Tibial artery (tissue), 4 donors: Measurements from ENCODE around the gene SREBF1.

ENCODE experiments used
- DNase-seq, 2 donors: peaks; one replicate each; pipeline ENCODE4 v3.0.0-alpha.2; 2019
- H3K27ac ChIP-seq, 2 donors: fragments of 200-600 bp; sonication (generic) in 1 of 2; 1 replicate in 1 of 2; 2 replicates in 1 of 2; pipeline ENCODE4 v1.5.1; 2018 to 2019; ENCODE audit warnings: mild to moderate bottlenecking in 1 of 2
- H3K27me3 ChIP-seq, 2 donors: fragments of 200-600 bp; sonication (generic) in 1 of 2; one replicate each; pipeline versions ENCODE4 v1.5.1 to v1.6.0; 2016 to 2019
- H3K36me3 ChIP-seq, 3 donors: fragments of 200-600 bp; sonication (generic) in 2 of 3; one replicate each; pipeline ENCODE4 v1.5.1; 2016 to 2019; ENCODE audit warnings: mild to moderate bottlenecking in 2 of 3
- H3K4me1 ChIP-seq, 4 donors: fragments of 200-600 bp; sonication (generic) in 2 of 4; 1 replicate in 3 of 4; 2 replicates in 1 of 4; pipeline ENCODE4 v1.5.1; 2016 to 2019
- H3K4me3 ChIP-seq, 2 donors: fragments of 200-600 bp; sonication (generic) in 1 of 2; 1 replicate in 1 of 2; 2 replicates in 1 of 2; pipeline ENCODE4 v1.5.1; 2018 to 2019; ENCODE audit warnings: mild to moderate bottlenecking in 2 of 2
- H3K9me3 ChIP-seq, 3 donors: fragments of 200-600 bp; sonication (generic) in 1 of 3; one replicate each; pipeline ENCODE4 v1.5.1; 2016 to 2019
- CTCF ChIP-seq, 2 experiments: fragments of 200-600 bp in 1 of 2; fragments of 450-650 bp in 1 of 2; IDR thresholded peaks; one replicate each; pipeline ENCODE4 v1.5.1; 2017 to 2019; ENCODE audit warnings: antibody characterized with exemption in 2 of 2, mild to moderate bottlenecking in 1 of 2, moderate library complexity in 1 of 2
- intact Hi-C: fragments of 100-400 bp; cut with DNase I; formaldehyde crosslinking; loops from one replicate; pipeline ENCODE4 v1.15.0; 2023; ENCODE audit warnings: low total_unique reads

SREBF1 gene

GRCh38 chr17:17873450-17873991 lies 36.7 kb upstream of the SREBF1 start:
- H3K4me1 ChIP-seq: peaks cover 0 to 63% (median 43%) of the 10 kb centered on the region in 4 donors
- no peaks in the 10 kb centered on the region for H3K27me3 ChIP-seq
- no peak for DNase-seq
- no peak overlapping the region for H3K4me3 ChIP-seq
- no peak for TF ChIP-seq CTCF (IDR thresholded peaks at IDR 0.05)
- H3K9me3 ChIP-seq: no peaks in the 10 kb centered on the region
- H3K36me3 ChIP-seq: peaks cover 0 to 10% (median 6%) of the 10 kb centered on the region in 3 donors
- intact Hi-C loops: loop anchor here (10.0 kb wide), 1 partner anchor 279 kb away; the partner anchor contains the start of gene PEMT
- H3K27ac ChIP-seq: peak overlapping the region in 1 of 2 donors; percentile 36

- intact Hi-C loops: loop anchor here (10.0 kb wide), 1 partner anchor 278 kb away; the partner anchor contains the start of gene PEMT
- Histone ChIP-seq H3K27me3 (no peaks in the 10 kb centered on the region), H3K4me1 (peaks cover 0 to 57% (median 35%) of the 10 kb centered on the region in 4 donors), H3K36me3 (peaks cover 0 to 14% (median 11%) of the 10 kb centered on the region in 3 donors), H3K4me3 (no peak overlapping the region), H3K9me3 (no peaks in the 10 kb centered on the region), H3K27ac (peak overlapping the region; percentile 2 to 36)
- no peak for TF ChIP-seq CTCF (IDR thresholded peaks at IDR 0.05)
- DNase-seq: peak in 1 of 2 donors; percentile 73
These were observed 36.0 kb upstream of the SREBF1 start for GRCh38 chr17:17872547-17873345.

GRCh38 chr17:17871913-17872312 lies 35.1 kb upstream of the SREBF1 start:
- DNase-seq: no peak
- peak overlapping the region in 1 of 2 donors; percentile 36 for H3K27ac ChIP-seq
- H3K36me3 ChIP-seq: peaks cover 6 to 22% (median 16%) of the 10 kb centered on the region in 3 donors
- no peaks in the 10 kb centered on the region for H3K27me3 ChIP-seq
- no peak overlapping the region for H3K4me3 ChIP-seq
- TF ChIP-seq CTCF (IDR thresholded peaks at IDR 0.05): no peak
- intact Hi-C loops: loop anchor here (10.0 kb wide), 1 partner anchor 277 kb away; the partner anchor contains the start of gene PEMT
- peaks cover 0 to 50% (median 28%) of the 10 kb centered on the region in 4 donors for H3K4me1 ChIP-seq
- no peaks in the 10 kb centered on the region for H3K9me3 ChIP-seq

GRCh38 chr17:17870247-17870646 lies 33.5 kb upstream of the SREBF1 start:
- DNase-seq: no peak
- H3K27me3 ChIP-seq: no peaks in the 10 kb centered on the region
- H3K27ac ChIP-seq: no peak overlapping the region
- H3K36me3 ChIP-seq: peaks cover 6 to 33% (median 26%) of the 10 kb centered on the region in 3 donors
- H3K4me3 ChIP-seq: no peak overlapping the region
- no peaks in the 10 kb centered on the region for H3K9me3 ChIP-seq
- no peak for TF ChIP-seq CTCF (IDR thresholded peaks at IDR 0.05)
- intact Hi-C loops: loop anchor here (10.0 kb wide), 1 partner anchor 275 kb away; the partner anchor contains the start of gene PEMT
- peaks cover 0 to 33% (median 14%) of the 10 kb centered on the region in 4 donors for H3K4me1 ChIP-seq

- Histone ChIP-seq H3K4me1 (peaks cover 0 to 26% (median 14%) of the 10 kb centered on the region in 4 donors), H3K9me3 (no peaks in the 10 kb centered on the region), H3K4me3 (no peak overlapping the region), H3K36me3 (peaks cover 6 to 36% (median 26%) of the 10 kb centered on the region in 3 donors), H3K27me3 (no peaks in the 10 kb centered on the region), H3K27ac (no peak overlapping the region)
- no peak for DNase-seq
- intact Hi-C loops: no loop called here
- TF ChIP-seq CTCF (IDR thresholded peaks at IDR 0.05): no peak
These were observed 32.1 kb upstream of the SREBF1 start for GRCh38 chr17:17868641-17869522.
